Embryonic facial prominence (tissue), 1 donor: ENCODE results near the gene A4GALT.
A peak's percentile ranks its signal among the peaks of the same experiment; 100 is the strongest.

Experiments
- DNase-seq: peaks from one replicate; pipeline ENCODE4 v3.0.0-alpha.2; 2016; ENCODE audit errors: extremely low spot score

Gene A4GALT

DNA sequence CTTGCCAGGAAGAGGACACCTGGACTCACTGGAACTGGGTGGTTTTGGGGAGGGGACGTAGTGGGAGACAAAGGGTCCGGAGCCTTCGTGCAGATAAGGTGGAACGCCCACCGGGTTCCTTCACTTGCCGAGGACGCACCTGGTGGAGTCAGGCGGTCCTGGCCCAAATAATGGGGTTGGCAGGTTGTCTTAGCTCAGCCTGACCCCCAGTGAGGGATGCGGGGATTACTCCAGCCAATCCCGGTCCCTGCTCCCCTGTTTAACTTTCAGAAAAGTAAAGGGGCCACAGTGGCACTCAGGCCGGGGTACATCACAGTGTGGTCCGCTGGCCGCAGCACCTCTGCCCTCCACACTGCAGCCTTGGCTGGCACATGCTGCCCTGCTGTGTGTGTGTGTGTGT lies 18.0 kb downstream of the A4GALT start:
- no peak for DNase-seq

DNA sequence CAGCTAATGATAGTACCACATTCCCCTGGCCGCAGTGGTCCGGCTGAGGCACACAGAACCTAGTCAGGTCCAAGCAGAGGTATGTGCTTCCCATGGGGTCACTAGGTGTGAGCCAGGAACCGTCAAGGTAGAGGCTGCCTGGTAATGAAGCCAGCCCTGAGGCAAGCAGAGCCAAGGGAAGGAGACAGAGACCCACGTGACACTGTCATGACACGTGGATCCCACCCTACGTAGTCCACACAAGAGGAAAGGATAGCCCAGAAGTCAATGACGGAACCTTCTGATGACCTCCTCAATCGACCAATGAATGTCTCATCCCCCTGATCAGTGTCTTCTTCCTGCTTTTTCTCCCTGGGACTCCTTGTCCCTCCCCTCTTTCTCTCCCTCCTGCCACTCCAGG lies 19.0 kb downstream of the A4GALT start:
- DNase-seq: no peak

DNA sequence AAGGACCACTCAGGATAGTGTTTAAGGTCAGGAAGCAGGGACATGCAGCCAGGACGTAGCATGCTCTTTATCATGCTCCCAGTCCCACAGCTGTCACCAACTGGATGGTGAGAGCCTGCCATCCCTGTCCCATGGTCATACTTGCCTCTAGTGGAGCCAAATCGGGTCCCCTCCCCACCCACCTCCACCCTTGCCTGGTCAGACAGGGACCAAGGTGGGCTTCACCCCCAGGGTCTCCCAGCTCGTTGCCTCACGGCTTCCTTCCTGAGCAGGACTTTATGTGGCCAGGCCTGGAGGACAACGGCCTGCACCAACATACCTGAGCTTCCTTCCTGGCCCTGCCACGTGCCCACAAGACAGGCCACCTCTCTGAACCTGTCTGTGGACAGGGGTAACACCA lies 19.8 kb downstream of the A4GALT start:
- DNase-seq: no peak

DNA sequence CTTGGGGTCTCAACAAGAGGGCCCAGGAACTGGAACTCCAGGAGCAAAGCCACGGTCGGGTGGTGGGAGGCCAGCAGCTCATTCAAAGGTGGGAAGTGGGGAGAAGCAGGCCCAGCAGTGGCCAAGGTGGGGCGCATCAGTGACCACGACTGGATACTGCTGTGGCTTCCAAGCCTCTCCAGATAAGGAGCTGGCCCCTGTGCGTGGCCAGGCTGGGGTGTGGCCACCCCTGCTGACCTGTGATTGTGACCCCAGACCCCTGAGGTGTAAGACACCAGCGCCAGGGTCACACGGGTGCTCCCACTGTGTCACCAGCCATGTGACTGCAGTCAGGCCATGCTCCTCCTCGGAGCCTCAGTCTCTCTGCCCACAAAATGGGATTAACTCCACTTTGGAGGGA lies 20.3 kb downstream of the A4GALT start:
- DNase-seq: no peak

- no peak for DNase-seq
Observed at GRCh38 chr22:42699976-42700352, 20.7 kb downstream of the A4GALT start.

DNA sequence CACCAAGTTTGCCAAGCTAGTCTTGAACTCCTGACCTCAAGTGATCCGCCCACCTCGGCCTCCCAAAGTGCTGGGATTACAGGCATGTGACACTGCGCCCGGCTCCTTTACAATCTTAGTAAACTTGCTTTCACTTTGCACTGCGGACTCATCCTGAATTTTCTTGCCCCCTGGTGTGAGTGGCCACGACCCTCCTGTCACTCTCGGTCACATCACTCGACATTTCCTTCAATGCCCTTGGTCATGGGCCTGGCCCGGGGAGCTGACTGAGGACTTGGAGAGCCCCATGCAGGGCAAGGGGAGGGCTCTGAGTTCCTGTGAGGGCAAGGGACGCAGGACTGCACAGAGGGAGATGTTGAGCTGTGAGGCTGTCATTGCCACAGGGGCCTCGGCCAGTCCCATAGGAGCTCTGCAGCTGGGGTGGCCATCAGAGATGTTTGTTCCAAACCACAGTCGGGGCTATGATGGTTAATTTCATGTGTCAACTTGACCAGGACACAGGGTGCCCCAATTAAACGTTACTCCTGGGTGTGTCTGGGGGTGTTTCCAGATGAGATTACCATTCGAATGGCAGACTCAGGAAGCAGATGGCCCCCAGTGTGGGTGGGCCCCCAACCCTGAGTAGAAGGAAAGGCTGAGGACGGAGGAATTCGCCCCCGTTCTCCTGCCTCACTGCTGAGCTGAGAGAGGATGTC lies 21.2 kb downstream of the A4GALT start:
- DNase-seq: no peak

- no peak for DNase-seq
Observed at GRCh38 chr22:42697542-42698013, 23.1 kb downstream of the A4GALT start.

DNA sequence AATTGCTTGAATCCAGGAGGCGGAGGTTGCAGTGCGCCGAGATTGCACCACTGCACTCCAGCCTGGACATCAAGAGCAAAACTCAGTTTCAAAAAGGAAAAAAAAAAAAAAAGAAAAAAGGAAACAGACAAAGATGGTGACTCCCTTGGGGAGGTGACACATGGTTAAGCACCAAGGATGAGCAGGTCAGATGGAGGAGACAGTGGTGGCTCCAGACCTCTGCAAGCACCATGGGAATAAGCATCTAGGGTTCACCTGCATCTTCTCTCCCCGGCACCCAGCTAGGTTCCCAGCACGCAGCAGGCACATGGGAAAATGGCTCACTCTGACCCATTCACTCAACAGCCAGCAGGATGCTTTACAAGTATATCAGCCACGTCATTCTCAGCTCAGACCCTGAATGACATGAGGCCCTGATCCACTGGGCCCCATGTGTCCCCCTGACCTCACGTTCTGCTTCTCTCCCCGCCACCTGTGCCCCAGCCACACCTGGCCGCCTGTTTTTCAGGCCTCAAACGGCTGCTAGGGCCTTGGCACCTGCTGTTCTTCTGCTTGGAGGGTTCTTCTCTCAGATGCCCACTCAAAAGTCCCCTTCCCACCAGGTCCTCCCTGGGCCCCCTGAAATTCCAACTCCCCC lies 24.2 kb downstream of the A4GALT start:
- no peak for DNase-seq

DNA sequence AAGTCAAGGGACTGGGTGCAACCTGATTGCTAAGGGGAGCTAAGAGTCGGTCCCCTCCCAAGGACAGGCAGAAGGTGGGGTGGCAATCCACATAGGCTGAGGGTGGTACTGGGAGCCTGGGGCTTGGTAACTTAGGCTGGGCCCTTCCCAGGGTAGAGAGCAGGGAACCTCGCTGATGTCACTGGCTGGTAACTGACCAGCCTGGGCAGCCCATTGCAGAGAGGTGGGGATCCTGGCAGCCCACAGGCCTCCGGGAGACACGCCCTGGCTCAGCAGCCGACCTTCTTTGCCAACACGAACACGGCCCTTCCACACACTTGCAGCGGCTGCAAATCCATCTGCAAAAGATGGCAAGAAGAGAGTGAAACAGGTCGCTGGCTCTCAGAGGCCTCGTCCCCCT lies 25.4 kb downstream of the A4GALT start:
- no peak for DNase-seq

DNA sequence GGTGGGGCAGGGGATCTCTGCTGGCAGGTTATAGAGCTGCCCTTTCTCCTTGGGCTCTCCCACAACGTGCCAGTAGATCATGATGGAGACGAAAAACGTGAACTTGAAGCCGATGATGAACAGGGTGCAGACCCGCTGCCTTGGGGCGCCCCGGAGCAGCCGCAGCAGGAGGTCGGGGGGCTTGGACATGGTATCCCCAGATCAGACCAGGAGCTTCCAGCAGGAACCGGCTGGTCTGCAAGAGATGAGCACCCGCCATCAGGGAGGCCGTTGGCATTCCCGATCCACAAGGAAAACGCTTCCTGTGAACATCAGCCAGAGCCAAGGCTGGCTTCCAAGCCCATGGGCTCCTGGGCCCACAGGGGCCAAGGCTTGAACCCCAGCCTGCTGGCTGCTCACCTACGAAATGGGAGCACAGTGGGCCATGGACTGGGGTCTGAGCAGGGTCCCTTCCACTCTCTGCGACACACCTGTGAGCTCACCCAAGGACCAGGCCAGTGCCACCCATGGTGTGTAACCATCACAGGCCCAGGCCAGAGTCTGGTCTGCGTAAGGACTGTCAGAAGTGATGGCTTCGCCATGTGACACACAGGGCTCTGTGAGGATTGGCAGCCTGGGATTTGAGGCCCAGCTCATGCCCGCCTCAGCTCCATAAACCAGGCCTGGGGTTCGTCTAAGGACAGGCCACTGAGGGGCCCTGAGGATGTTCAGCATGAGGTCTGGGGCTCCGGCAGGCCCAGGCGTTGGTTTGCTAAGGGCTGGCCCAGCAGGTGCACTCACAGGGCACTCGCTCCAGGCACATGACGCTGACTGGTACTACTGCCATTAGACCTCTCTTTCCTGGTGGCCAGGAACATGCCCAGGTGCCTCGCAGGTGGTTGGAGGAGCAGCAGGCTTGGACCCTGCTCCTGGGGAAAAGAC lies 26.6 kb downstream of the A4GALT start:
- DNase-seq: no peak

DNA sequence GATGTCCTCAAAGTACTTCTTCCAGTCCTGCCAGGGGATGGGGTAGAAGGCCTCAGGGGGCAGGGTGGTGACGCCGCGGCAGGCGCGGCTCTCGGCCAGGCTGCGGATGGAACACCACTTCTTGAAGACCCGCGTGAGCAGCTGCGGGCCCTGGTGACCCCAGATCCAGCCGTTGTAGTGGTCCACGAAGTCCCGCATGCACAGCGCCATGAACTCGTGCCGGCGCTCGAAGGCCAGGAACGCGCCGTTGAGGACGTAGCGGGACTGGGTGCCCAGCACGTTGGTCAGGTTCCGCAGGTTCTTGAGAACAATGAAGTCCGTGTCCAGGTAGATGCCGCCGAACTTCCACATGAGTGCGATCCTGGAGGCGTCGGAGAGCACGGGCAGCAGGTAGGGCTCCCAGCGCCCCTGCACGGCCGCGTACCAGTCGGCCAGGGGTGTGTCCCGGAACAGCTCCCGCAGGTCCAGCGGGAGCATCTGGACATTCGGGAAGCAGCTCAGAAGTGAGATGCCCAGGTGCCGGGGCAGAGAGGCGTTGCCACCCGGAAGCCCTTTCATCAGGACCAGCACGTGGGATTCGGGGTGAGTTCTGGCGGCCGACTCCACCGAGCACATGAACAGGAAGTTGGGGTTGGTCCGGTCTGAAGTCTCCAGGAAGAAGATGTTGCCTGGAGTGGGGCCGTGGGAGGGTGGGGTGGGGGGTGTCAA lies 27.5 kb downstream of the A4GALT start:
- DNase-seq: no peak

DNA sequence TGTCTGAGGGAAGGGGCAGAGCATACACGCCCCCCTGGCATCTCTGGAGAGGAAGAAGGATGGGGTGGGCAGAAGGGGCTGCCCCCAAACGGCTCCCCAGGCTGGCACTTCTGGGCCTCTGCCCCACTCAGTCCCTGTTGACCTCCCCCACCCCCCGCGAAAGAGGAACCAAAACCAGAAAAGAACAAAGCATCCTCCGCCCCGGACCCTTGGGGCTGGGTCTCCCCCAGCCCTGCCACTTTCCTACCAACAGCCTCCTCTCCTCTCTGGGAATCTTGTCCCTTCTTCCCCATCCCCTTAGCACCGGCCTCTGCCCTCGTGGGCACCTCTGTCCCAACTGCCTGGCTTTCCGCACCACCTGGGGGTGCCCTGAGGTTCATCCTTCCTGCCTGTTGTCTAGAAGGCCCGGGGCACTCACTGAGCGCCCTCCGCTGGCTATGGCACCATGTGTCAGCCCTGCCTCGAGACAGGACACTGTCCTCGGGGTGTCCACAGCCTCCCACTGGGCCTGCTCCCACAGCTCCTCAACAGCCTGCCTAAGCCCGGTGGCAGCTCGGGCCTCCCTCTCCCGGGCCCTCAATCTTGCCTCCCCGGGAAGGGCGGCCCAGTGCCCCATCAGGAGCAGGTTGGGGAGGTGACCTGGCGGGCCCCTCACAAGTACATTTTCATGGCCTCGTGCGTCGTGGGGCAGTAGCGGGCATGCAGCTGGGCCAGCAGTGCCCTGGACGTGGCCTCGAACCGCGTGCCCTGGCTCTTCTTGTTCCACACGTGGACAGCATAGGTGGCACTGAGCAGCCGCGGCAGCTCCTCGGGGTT lies 28.2 kb downstream of the A4GALT start:
- DNase-seq: no peak

- DNase-seq: no peak
Observed at GRCh38 chr22:42691440-42691839, 29.2 kb downstream of the A4GALT start.

- peak; percentile 89 for DNase-seq
Observed at GRCh38 chr22:42688241-42689211, 32.1 kb downstream of the A4GALT start.

GRCh38 chr22:42686756-42687491 lies 33.7 kb downstream of the A4GALT start:
- no peak for DNase-seq

DNA sequence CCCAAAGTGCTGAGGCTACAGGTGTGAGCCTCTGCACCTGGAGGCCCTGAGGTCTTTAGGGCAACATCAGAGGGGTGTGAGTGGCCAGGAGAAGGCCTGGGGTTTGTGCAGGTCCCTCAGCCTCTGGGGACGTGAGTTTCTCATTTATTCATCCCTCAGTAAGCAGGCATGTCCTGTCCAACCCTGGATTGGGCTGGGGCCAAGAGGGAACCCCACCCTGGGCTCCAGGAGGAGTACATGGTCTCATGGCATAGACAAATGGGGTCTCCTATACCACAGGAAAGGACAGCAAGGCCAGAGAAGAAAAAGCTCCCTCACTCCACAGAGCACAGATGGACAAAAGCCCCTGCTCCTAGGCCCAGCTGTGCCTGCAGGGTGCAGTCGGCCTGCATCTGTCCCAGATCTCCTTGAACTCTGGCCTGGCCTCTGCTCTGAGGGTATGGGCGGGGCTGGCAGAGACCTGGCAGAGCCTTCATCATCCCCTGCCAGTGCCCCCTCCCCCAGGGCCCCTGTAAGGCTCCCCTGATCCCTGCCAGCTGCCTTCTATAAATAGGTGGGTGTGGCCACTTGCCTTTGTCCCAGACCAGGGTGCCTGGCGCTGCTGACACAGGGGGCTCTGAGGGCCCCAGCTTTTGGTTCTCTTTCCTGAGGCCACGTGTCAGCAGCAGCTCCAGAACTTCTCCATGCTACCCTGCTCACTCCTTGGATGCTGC lies 34.6 kb downstream of the A4GALT start:
- no peak for DNase-seq

DNA sequence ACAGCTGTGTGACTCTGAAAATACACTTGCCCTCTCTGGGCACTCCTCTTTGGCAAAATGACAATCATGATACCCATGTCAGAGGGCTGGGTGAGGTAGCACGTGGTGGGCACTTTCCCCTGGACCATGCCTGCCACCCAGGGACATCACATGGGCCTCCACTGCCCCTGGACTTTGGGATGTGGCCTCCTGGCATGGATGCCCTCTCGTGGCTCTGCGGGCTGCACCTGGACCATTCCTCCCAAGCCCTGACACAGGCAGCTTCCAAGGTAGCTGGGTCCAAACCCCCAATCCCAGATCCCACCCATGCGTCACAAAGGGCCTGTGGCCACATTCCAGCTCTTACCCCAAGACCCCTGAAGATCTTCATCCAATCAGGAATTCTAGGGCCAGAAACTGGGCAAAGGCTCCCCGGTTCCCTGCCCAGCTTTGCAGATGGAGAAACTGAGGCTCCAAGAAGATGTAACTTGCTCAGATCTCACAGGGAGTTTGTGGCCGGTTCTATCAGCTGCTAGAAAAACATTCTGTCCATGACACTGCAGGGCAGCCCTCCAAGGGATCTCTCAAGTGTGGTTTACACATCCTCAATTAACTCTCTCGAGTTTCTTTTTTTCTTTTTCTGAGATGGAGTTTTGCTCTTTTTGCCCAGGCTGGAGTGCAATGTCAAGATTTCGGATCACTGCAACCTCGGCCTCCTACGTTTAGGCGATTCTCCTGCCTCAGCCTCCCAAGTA lies 36.0 kb downstream of the A4GALT start:
- no peak for DNase-seq
